GM19351 (cell line): ENCODE results near the gene MYLK.

ENCODE experiments used
- ATAC-seq: cut with Tn5 transposase; IDR thresholded peaks from one replicate; pipeline ENCODE4 v1.9.1; 2021; ENCODE audit warnings: mild to moderate bottlenecking, moderate library complexity; ENCODE audit not compliant: unreplicated experiment

Gene MYLK

GRCh38 chr3:123798550-123798949 is 85.6 kb downstream of the MYLK start:
- ATAC-seq: no peak

GRCh38 chr3:123795471-123796251 is 88.5 kb downstream of the MYLK start:
- no peak for ATAC-seq

- ATAC-seq: no peak
Measured at GRCh38 chr3:123793425-123793824, 90.7 kb downstream of the MYLK start.

- ATAC-seq: no peak
Measured at GRCh38 chr3:123792473-123793201, 91.5 kb downstream of the MYLK start.

- ATAC-seq: no peak
Measured at GRCh38 chr3:123791898-123792297, 92.2 kb downstream of the MYLK start.

DNA sequence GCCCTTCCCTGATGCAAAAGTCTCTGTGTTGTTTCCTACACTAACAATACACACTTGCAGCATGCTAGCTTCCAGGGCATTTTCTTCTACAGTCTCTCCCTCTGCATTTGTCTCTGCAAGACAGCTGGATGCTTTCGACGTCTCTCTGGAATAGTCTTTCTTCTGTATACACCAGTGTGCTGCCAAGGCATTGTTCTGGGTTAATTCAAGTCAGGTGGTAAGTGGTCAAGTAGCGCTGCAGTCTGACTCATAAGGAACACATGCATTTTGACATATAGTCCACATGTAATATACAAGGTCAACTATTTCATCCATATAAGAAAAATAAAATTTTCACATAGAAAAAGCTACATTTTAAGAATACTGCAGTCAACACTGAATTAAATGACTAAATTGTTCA is 92.7 kb downstream of the MYLK start:
- ATAC-seq: no peak

- no peak for ATAC-seq
Measured at GRCh38 chr3:123791073-123791370, 93.1 kb downstream of the MYLK start.

- ATAC-seq: no peak
Measured at GRCh38 chr3:123790254-123791072, 93.7 kb downstream of the MYLK start.

DNA sequence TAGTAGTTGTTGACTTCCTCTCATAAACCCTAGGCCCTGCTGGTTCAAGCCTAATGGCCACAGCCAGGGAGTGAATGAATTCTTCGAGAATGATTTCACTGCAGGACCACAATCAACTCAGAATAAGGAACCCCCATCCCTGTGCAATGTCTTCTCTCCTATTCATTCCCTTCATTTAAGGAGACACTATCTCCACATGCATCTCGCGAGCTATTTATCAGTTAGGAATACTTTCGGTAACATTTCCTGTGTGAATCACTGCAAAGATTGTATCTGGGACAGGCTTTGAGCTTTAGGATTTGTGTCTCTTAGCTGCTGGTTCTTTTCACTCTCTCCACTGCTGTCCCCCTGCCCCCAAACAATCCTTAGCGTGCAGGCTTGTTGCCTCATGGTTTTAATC is 94.4 kb downstream of the MYLK start:
- ATAC-seq: no peak

DNA sequence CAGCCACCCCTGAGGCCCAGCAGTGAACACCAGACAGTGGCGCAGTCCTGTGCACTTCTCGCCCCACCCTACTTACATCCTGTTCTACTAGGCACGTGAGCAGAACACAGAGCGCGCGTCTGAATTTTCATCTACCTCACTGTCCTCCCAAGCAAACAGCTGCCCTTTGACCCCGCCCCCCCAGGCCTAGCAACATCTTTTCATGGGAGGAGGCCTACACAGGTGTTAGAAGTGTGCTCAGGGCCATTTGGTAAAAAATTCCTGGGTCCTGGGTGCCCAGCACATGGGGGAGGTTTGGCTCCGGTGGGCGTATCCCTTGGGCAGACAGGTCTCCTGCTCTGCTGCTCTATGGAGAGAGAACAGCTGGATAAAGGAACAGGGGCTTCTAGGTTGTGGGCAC is 95.0 kb downstream of the MYLK start:
- no peak for ATAC-seq

- no peak for ATAC-seq
Measured at GRCh38 chr3:123788710-123789109, 95.4 kb downstream of the MYLK start.

DNA sequence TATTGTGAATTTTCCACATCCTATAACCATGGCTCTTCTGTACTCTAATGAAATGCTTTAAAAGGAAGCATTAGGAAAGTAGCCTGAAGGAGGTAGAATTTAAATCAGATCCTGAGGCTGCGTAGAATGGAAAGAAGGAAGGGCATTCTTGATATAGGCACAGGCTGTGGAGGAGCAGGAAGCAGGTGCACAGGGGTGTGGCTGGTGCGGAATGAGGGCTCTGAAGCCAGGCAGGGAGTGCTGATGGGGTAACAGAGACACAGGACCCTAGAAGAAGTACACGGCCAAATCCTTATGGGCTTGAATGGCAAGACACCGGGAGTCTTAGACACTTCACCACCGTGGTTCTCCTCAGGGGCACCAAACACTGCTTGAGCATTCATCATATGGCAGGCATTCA is 97.0 kb downstream of the MYLK start:
- no peak for ATAC-seq

- ATAC-seq: no peak
Measured at GRCh38 chr3:123785602-123786001, 98.5 kb downstream of the MYLK start.

DNA sequence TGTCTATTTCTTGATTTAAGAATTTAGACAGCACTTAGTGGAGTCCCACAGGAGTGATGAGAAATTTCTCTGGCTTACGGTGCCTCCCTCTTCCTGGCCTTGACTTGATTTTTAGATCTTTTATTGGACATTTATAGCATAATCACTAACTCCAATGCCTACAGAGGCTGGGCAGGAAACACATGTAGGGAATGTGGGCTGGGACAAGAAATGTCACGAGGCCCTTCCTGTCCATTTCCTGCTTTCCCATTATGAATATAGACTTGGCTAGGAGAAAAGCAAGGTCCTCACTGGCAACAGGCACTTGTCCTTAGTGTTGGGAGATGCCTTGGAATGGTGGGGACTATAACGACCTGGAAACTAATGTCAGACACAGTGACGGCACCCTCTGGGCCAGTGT is 100.3 kb downstream of the MYLK start:
- no peak for ATAC-seq

GRCh38 chr3:123783050-123783689 is 101.0 kb downstream of the MYLK start:
- no peak for ATAC-seq

- no peak for ATAC-seq
Measured at GRCh38 chr3:123782488-123782887, 101.6 kb downstream of the MYLK start.

GRCh38 chr3:123781571-123782275 is 102.4 kb downstream of the MYLK start:
- no peak for ATAC-seq

DNA sequence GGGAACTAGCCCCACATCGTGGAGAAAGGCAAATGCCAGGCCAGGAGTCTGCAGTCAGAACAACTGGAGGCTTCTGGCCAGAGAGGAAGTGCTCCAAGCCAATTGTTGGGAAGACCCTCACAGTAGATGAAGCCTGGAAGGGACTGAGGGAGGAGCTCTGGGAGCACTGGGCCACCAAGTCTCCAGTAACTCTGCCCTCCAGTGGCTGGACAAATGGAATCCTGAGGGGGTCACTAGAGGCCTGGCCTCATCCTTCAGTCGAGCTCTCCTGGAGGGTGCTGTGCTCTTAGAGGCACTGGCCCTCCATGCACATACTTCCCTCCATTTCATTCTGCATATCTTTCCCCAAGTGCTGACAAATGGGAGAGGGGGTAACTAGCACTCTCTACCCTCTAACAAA is 103.0 kb downstream of the MYLK start:
- no peak for ATAC-seq

- ATAC-seq: no peak
Measured at GRCh38 chr3:123780656-123781055, 103.5 kb downstream of the MYLK start.

DNA sequence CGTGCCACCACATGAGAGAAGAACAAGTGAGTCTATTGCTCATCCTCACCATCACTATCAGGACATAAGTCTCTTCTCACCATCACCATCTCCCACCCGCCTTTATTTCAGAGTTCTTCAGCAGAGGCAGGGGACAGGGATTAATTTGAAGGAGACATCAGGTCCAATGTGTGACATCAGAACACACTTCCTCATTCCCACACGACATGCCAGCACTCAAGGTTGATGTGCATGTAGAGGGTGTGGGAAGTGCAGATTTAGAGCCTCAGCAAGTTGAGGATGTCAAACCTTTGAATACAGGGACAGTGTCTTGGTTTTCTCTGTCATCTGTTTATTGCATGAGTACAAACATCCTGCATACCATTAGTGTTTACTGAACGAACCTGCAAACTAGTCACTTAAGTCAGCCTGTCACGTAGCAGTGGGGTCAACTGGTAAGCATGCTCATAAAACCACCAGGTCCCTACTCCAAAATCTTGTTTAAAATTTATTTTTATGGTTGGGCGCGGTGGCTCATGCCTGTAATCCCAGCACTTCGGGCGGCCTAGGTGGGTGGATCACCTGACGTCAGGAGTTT is 104.4 kb downstream of the MYLK start:
- no peak for ATAC-seq
